Activated CD4-positive, alpha-beta T cell treated with anti-CD3 and anti-CD28 coated beads for 36 hours (primary cell): ENCODE data around the gene ITGB4. TPM values are rescaled to one million over a fixed set of nuclear protein-coding genes. Genes with fewer than 3 reads are reported as not detected.

Experiments
- ATAC-seq: fragments of 200-7000 bp; cut with Tn5 transposase; one replicate; pipeline ENCODE4 v1.10.0; 2021; ENCODE audit warnings: mild to moderate bottlenecking, moderate library complexity
- CTCF ChIA-PET: fragments of 350-600 bp; sonication (Branson Sonifier 250); formaldehyde crosslinking; loops from one replicate; lab custom pipeline; 2021; ENCODE audit warnings: antibody characterized with exemption; lab: Charles Lee
- POLR2A ChIA-PET: fragments of 350-600 bp; sonication (Branson Sonifier 250); formaldehyde crosslinking; loops from one replicate; lab custom pipeline; 2021; ENCODE audit warnings: antibody characterized with exemption, inconsistent platforms; lab: Charles Lee
- DNase-seq: peaks from one replicate; pipeline ENCODE4 v3.0.0-alpha.2; 2020
- H3K27ac Mint-ChIP-seq: one replicate; pipeline ENCODE4 v1.8.0; 2021; ENCODE audit warnings: mixed read lengths
- H3K27me3 Mint-ChIP-seq: one replicate; pipeline ENCODE4 v1.8.0; 2021; ENCODE audit warnings: mixed read lengths
- H3K36me3 Mint-ChIP-seq: one replicate; pipeline ENCODE4 v1.8.0; 2021; ENCODE audit warnings: low read depth, mixed read lengths
- H3K4me1 Mint-ChIP-seq: one replicate; pipeline ENCODE4 v1.8.0; 2021; ENCODE audit warnings: mixed read lengths
- H3K4me3 Mint-ChIP-seq: one replicate; pipeline ENCODE4 v1.8.0; 2021; ENCODE audit warnings: mild to moderate bottlenecking, moderate library complexity, mixed read lengths
- H3K9me3 Mint-ChIP-seq: one replicate; pipeline ENCODE4 v1.8.0; 2021; ENCODE audit warnings: low read depth, mixed read lengths
- intact Hi-C, 2 experiments: fragments of 100-400 bp; cut with DNase I in 1 of 2; cut with micrococcal nuclease in 1 of 2; formaldehyde crosslinking; loops; one replicate each; pipeline versions ENCODE4 v1.14.2 to v1.15.1; 2022 to 2024; cut with DNase I, micrococcal nuclease
- microRNA-seq: library from miRNA; unstranded; fragments of <30 nt; microRNA quantifications from one replicate; pipeline ENCODE4 v1.2.0, GENCODE V29; 2021; ENCODE audit warnings: borderline replicate concordance
- total RNA-seq, 2 experiments: library from RNA; stranded (reverse); gene quantifications; one replicate each; pipeline ENCODE4 v1.2.3, GENCODE V29; 2021

The ITGB4 gene
- total RNA-seq, 2 experiments from 2014 or later = 0.62 to 1.5 TPM

DNA sequence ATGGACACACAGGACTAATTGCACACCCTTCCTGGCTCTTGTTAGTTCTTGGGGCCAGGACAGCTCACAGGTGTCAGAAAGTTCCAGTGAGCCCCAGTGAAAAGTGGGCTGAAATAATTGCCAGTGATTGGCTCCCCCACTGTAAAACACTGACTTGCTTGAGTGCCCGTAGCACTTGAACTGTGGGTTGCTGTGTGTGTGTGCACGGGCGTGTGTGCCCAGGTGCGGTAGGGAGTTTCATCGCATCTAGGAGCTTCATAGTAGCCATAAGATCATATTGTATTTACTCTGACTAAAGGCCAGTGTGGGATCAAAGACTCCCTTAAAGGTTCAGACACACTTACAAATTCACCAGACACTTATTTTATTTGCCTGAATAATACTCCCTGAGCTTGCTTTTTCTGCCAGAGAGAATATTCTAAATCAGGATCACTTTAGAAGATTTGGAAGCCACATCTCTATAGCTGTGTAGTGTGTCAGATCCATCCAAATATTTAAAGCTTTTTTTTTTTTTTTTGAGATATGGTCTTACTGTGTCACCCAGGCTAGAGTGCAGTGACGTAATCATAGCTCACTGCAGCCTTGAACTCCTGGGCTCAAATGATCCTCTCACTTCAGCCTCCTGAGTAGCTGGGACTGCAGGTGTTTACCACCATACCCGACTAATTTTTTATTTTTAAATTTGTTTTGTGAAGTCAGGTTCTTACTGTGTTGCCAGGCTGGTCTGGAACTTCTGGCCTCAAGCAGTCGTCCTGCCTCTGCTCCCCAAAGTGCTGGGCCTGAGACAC is 74.8 kb downstream of the ITGB4 start:
- intact Hi-C loops = no loop called here
- Mint-ChIP-seq H3K36me3 (peaks cover 28% of the 10 kb centered on the region), H3K27ac (no peak overlapping the region), H3K4me3 (no peak overlapping the region), H3K4me1 (peaks cover 20% of the 10 kb centered on the region), H3K9me3 (no peaks in the 10 kb centered on the region), H3K27me3 (no peaks in the 10 kb centered on the region)
- ChIA-PET CTCF (interaction anchor here (0.9 to 2.9 kb wide), 7 partner anchors 9 to 48 kb away, joined by 3 to 14 read pairs (median 5); partner anchors contain the start of genes GALK1 and UNK), POLR2A (interaction anchor here (0.8 to 2.3 kb wide), 3 partner anchors 16 to 26 kb away, joined by 3 to 5 read pairs (median 4); a partner anchor contains a TSS)
- ATAC-seq (no peak), DNase-seq (no peak)

DNA sequence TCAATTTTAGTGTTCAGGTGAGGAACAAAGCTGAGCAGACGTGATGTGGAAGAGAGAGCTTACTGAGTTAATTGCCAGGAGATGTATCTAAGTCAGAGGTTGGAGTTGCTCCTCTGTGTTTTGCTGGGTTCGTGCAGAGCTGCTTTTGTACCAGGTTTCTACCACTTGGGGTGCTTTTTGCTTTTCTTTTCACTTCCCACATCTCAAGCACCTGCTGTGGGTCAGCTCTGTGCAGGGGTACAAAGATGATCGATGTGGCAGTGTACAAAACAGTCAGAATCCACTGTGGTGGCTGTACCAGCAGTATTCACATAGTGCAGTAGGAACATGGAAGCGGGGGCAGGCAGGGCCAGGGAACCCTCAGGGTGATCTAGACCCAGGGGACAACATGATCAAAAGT is 78.1 kb downstream of the ITGB4 start:
- no peak for DNase-seq
- no peaks in the 10 kb centered on the region for H3K27me3 Mint-ChIP-seq
- POLR2A ChIA-PET = interaction anchor here (1.8 kb wide), 1 partner anchor 19 kb away, joined by 4 read pairs; no protein-coding TSS in a partner anchor
- H3K27ac Mint-ChIP-seq = no peak overlapping the region
- H3K4me1 Mint-ChIP-seq = peaks cover 11% of the 10 kb centered on the region
- no peak for ATAC-seq
- peaks cover 17% of the 10 kb centered on the region for H3K36me3 Mint-ChIP-seq
- intact Hi-C loops = no loop called here
- no peak overlapping the region for H3K4me3 Mint-ChIP-seq
- CTCF ChIA-PET = interaction anchor here (0.9 kb wide), 1 partner anchor 13 kb away, joined by 4 read pairs; no protein-coding TSS in a partner anchor
- H3K9me3 Mint-ChIP-seq = no peaks in the 10 kb centered on the region

DNA sequence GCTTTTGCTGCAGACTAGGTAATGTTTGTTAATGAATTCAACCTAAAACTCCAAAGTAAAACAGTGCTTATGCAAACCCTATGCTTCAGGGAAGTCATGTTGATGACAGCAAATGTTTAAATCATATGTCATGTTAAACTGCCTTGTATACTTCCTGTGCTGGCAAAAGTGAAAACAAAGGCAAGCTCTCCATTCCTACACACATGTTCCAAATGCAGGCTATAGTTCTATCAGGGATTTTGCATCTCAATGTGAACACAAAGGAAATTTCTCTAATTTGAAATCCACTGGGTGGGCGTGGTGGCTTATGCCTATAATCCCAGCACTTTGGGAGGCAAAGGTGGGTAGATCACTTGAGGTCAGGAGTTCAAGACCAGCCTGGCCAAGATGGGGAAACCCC is 82.6 kb downstream of the ITGB4 start:
- Mint-ChIP-seq H3K9me3 (no peaks in the 10 kb centered on the region), H3K4me3 (no peak overlapping the region), H3K27me3 (no peaks in the 10 kb centered on the region), H3K27ac (no peak overlapping the region), H3K36me3 (peaks cover 7% of the 10 kb centered on the region), H3K4me1 (peaks cover 12% of the 10 kb centered on the region)
- CTCF ChIA-PET = interaction anchor here (0.7 to 1.7 kb wide), 6 partner anchors 14 to 54 kb away, joined by 3 to 6 read pairs (median 4); no protein-coding TSS in a partner anchor
- ATAC-seq (no peak), DNase-seq (no peak)
- intact Hi-C loops = no loop called here
- POLR2A ChIA-PET = no interaction called here

- ChIA-PET POLR2A (interaction anchor here (0.6 kb wide), 2 partner anchors 15 to 27 kb away, joined by 3 read pairs; a partner anchor contains a TSS), CTCF (interaction anchor here (0.6 to 1.4 kb wide), 6 partner anchors 13 to 109 kb away, joined by 3 to 4 read pairs (median 4); no protein-coding TSS in a partner anchor)
- Mint-ChIP-seq H3K4me1 (peaks cover 12% of the 10 kb centered on the region), H3K9me3 (no peaks in the 10 kb centered on the region), H3K27ac (no peak overlapping the region), H3K36me3 (no peaks in the 10 kb centered on the region), H3K4me3 (no peak overlapping the region), H3K27me3 (no peaks in the 10 kb centered on the region)
- no peak for DNase-seq
- ATAC-seq = no peak
- intact Hi-C loops = no loop called here
These were observed 85.7 kb downstream of the ITGB4 start for GRCh38 chr17:75806822-75807500.

Small RNA genes lying within 50 kb of the gene (microRNA-seq; reads per million reads assigned to microRNA genes)
- not detected for gene MIR4738

Other genes with a start within 250 kb of the ITGB4 start
- 1 to 10 TPM; 2.9 to 3.0 TPM for gene CASKIN2, start 205.9 kb upstream of the ITGB4 start, total RNA-seq
- 10 to 100 TPM; 29.2 to 35.1 TPM for gene TSEN54, start 204.9 kb upstream of the ITGB4 start, total RNA-seq
- gene LLGL2, start 195.8 kb upstream of the ITGB4 start, total RNA-seq = 1 to 10 TPM; 7.1 to 9.6 TPM
- 10 to 100 TPM; 20.8 to 22.4 TPM for gene MYO15B, start 133.7 kb upstream of the ITGB4 start, total RNA-seq
- gene SMIM5, start 88.0 kb upstream of the ITGB4 start, total RNA-seq = under 1 TPM; 0.12 to 0.14 TPM
- 10 to 100 TPM; 36.4 to 40.5 TPM for gene RECQL5, start 54.3 kb upstream of the ITGB4 start, total RNA-seq
- gene SAP30BP, start 54.1 kb upstream of the ITGB4 start, total RNA-seq = 10 to 100 TPM; 87.8 to 100.0 TPM
- gene GALK1, start 43.7 kb downstream of the ITGB4 start, total RNA-seq = 10 to 100 TPM; 50.3 to 63.2 TPM
- gene UNK, start 63.3 kb downstream of the ITGB4 start, total RNA-seq = 10 to 100 TPM; 24.5 to 33.7 TPM
- 100 to 1,000 TPM; 106 to 133 TPM for gene UNC13D, start 122.9 kb downstream of the ITGB4 start, total RNA-seq
- 10 to 100 TPM; 68.7 to 74.1 TPM for gene WBP2, start 133.9 kb downstream of the ITGB4 start, total RNA-seq
- 10 to 100 TPM; 13.4 to 19.9 TPM for gene TRIM47, start 157.1 kb downstream of the ITGB4 start, total RNA-seq
- gene TRIM65, start 175.5 kb downstream of the ITGB4 start, total RNA-seq = 10 to 100 TPM; 28.9 to 31.9 TPM
- gene MRPL38, start 183.4 kb downstream of the ITGB4 start, total RNA-seq = 100 to 1,000 TPM in 1 of 2 experiments, 10 to 100 TPM in 1; 98.0 to 115 TPM
- 10 to 100 TPM; 16.2 to 18.0 TPM for gene FBF1, start 219.6 kb downstream of the ITGB4 start, total RNA-seq